H9 (cell line): Measurements from ENCODE around the gene OPRL1. TPM values are rescaled to one million over a fixed set of nuclear protein-coding genes. Genes with fewer than 3 reads are reported as not detected.

Source experiments
- DNase-seq: peaks from one replicate; pipeline ENCODE4 v3.0.0-alpha.2; 2017
- H2AFZ ChIP-seq: one replicate; pipeline ENCODE4 v1.6.1; 2013; ENCODE audit warnings: mild to moderate bottlenecking, low read length, control low read depth, moderate library complexity
- H2AK5ac ChIP-seq: 2 replicates; pipeline ENCODE4 v1.6.1; 2013; ENCODE audit warnings: low read length, control low read depth, mixed read lengths; ENCODE audit not compliant: insufficient read length
- H2BK120ac ChIP-seq: one replicate; pipeline ENCODE4 v1.6.1; 2013; ENCODE audit warnings: low read depth, mild to moderate bottlenecking, low read length, control low read depth, inconsistent platforms; ENCODE audit not compliant: poor library complexity, severe bottlenecking
- H2BK12ac ChIP-seq: 2 replicates; pipeline ENCODE4 v1.6.1; 2013; ENCODE audit warnings: low read length, control low read depth, mixed read lengths, low read depth; ENCODE audit not compliant: insufficient read length
- H2BK15ac ChIP-seq: 2 replicates; pipeline ENCODE4 v1.6.1; 2013; ENCODE audit warnings: low read depth, low read length, control low read depth
- H2BK20ac ChIP-seq: one replicate; pipeline ENCODE4 v1.6.1; 2013; ENCODE audit warnings: low read depth, mild to moderate bottlenecking, low read length, control low read depth, inconsistent platforms; ENCODE audit not compliant: poor library complexity, severe bottlenecking
- H2BK5ac ChIP-seq: 2 replicates; pipeline ENCODE4 v1.6.1; 2013; ENCODE audit warnings: low read length, control low read depth, mixed read lengths; ENCODE audit not compliant: insufficient read length
- H3K14ac ChIP-seq: 2 replicates; pipeline ENCODE4 v1.6.1; 2013; ENCODE audit warnings: low read length, control low read depth; ENCODE audit not compliant: insufficient read depth
- H3K18ac ChIP-seq: 2 replicates; pipeline ENCODE4 v1.6.1; 2013; ENCODE audit warnings: low read depth, mild to moderate bottlenecking, mixed read lengths, low read length, control low read depth; ENCODE audit not compliant: insufficient read length
- H3K23ac ChIP-seq: 2 replicates; pipeline ENCODE4 v1.6.1; 2013; ENCODE audit warnings: low read length, control low read depth, mixed read lengths, low read depth; ENCODE audit not compliant: insufficient read length
- H3K23me2 ChIP-seq: 2 replicates; pipeline ENCODE4 v1.6.1; 2013; ENCODE audit warnings: low read depth, mild to moderate bottlenecking, mixed read lengths, low read length, control low read depth; ENCODE audit not compliant: insufficient read length, poor library complexity, severe bottlenecking
- H3K27ac ChIP-seq: 2 replicates; pipeline ENCODE4 v1.5.1; 2013; ENCODE audit warnings: low read length, control low read depth, mixed read lengths, low read depth; ENCODE audit not compliant: insufficient read length
- H3K27me3 ChIP-seq: 2 replicates; pipeline ENCODE4 v1.6.1; 2013; ENCODE audit warnings: low read length, control low read depth, inconsistent platforms; ENCODE audit not compliant: insufficient read depth
- H3K4ac ChIP-seq: 2 replicates; pipeline ENCODE4 v1.6.1; 2013; ENCODE audit warnings: low read depth, mild to moderate bottlenecking, control low read depth, inconsistent platforms, low read length, moderate library complexity
- H3K4me1 ChIP-seq: 2 replicates; pipeline ENCODE4 v1.6.1; 2013; ENCODE audit warnings: low read length, control low read depth, inconsistent platforms; ENCODE audit not compliant: insufficient read depth
- H3K4me2 ChIP-seq: 2 replicates; pipeline ENCODE4 v1.6.1; 2013; ENCODE audit warnings: low read length, control low read depth, mixed read lengths; ENCODE audit not compliant: insufficient read length, insufficient read depth
- H3K56ac ChIP-seq: 2 replicates; pipeline ENCODE4 v1.6.1; 2013; ENCODE audit warnings: low read depth, mild to moderate bottlenecking, mixed read lengths, low read length, control low read depth; ENCODE audit not compliant: insufficient read length
- H3K79me1 ChIP-seq: 2 replicates; pipeline ENCODE4 v1.6.1; 2013; ENCODE audit warnings: low read depth, mild to moderate bottlenecking, moderate library complexity, low read length, control low read depth, inconsistent platforms; ENCODE audit not compliant: insufficient read depth, poor library complexity, severe bottlenecking
- H3K79me2 ChIP-seq: 2 replicates; pipeline ENCODE4 v1.6.1; 2013; ENCODE audit warnings: low read length, control low read depth, inconsistent platforms; ENCODE audit not compliant: insufficient read depth
- H3K9ac ChIP-seq: 2 replicates; pipeline ENCODE4 v1.6.1; 2013; ENCODE audit warnings: low read length, control low read depth, mixed read lengths; ENCODE audit not compliant: insufficient read length; ENCODE audit errors: extremely low read depth
- H3K9me3 ChIP-seq: one replicate; pipeline ENCODE4 v1.6.1; 2013; ENCODE audit warnings: low read depth, low read length, inconsistent platforms; ENCODE audit not compliant: control insufficient read depth
- H3T11ph ChIP-seq: one replicate; pipeline ENCODE4 v1.6.1; 2013; ENCODE audit warnings: mild to moderate bottlenecking, low read length, control low read depth, inconsistent platforms
- H4K20me1 ChIP-seq: one replicate; pipeline ENCODE4 v1.6.1; 2013; ENCODE audit not compliant: control insufficient read depth, insufficient read length, insufficient read depth
- H4K5ac ChIP-seq: 2 replicates; pipeline ENCODE4 v1.6.1; 2013; ENCODE audit warnings: low read depth, mild to moderate bottlenecking, mixed read lengths, low read length, control low read depth; ENCODE audit not compliant: insufficient read length
- H4K8ac ChIP-seq: replicated peaks from 2 replicates; pipeline ENCODE4 v1.6.1; 2013; ENCODE audit warnings: low read length, control low read depth, mixed read lengths, low read depth; ENCODE audit not compliant: insufficient read length
- H4K91ac ChIP-seq: 2 replicates; pipeline ENCODE4 v1.6.1; 2013; ENCODE audit warnings: low read depth, mild to moderate bottlenecking, moderate library complexity, mixed read lengths, low read length, control low read depth; ENCODE audit not compliant: insufficient read length
- H3K27ac Mint-ChIP-seq, 3 experiments: 2 replicates in 2 of 3; 3 replicates in 1 of 3; pipeline ENCODE4 v1.8.0; 2020 to 2021; ENCODE audit warnings: mixed read lengths in 3 of 3, mild to moderate bottlenecking in 1 of 3, moderate library complexity in 1 of 3
- H3K27me3 Mint-ChIP-seq: 2 replicates; pipeline ENCODE4 v1.8.0; 2021; ENCODE audit warnings: low read depth, mild to moderate bottlenecking, moderate library complexity, mixed read lengths
- H3K36me3 Mint-ChIP-seq, 3 experiments: 2 replicates in 2 of 3; 3 replicates in 1 of 3; pipeline ENCODE4 v1.8.0; 2020 to 2021; ENCODE audit warnings: low read depth in 3 of 3, mixed read lengths in 3 of 3; ENCODE audit not compliant: insufficient read depth in 1 of 3
- H3K4me1 Mint-ChIP-seq, 2 experiments: 2 replicates each; pipeline ENCODE4 v1.8.0; 2020; ENCODE audit warnings: mixed read lengths in 2 of 2
- H3K4me3 Mint-ChIP-seq, 2 experiments: 2 replicates in 1 of 2; 3 replicates in 1 of 2; pipeline ENCODE4 v1.8.0; 2020 to 2021; ENCODE audit warnings: mild to moderate bottlenecking in 2 of 2, mixed read lengths in 2 of 2, moderate library complexity in 1 of 2
- H3K9me3 Mint-ChIP-seq, 2 experiments: 2 replicates in 1 of 2; 3 replicates in 1 of 2; pipeline ENCODE4 v1.8.0; 2020; ENCODE audit warnings: mild to moderate bottlenecking in 2 of 2, mixed read lengths in 2 of 2, moderate library complexity in 1 of 2
- WGBS: extraction: QIAGEN DNeasy Blood & Tissue Kit; methylation state at CpG from one replicate; pipeline ENCODE4 v1.1.7; 2013; ENCODE audit warnings: missing lambda C conversion rate, low lambda C conversion rate, mixed read lengths; ENCODE audit not compliant: insufficient read length; ENCODE audit errors: extremely low coverage; 5-methylcytosine and 5-hydroxymethylcytosine counted together
- total RNA-seq: library from RNA; stranded (reverse); gene quantifications from 2 replicates; pipeline ENCODE4 v1.2.1, GENCODE V29; 2021
- TF ChIP-seq, protein P1 (sequence below): fragments of 200-600 bp; sonication (generic); conservative IDR thresholded peaks from 3 replicates; pipeline ENCODE4 v1.8.0; 2021; ENCODE audit warnings: antibody characterized with exemption, mild to moderate bottlenecking

Gene OPRL1
- total RNA-seq, 1 experiment from 2014 or later: 0.90 TPM

DNA sequence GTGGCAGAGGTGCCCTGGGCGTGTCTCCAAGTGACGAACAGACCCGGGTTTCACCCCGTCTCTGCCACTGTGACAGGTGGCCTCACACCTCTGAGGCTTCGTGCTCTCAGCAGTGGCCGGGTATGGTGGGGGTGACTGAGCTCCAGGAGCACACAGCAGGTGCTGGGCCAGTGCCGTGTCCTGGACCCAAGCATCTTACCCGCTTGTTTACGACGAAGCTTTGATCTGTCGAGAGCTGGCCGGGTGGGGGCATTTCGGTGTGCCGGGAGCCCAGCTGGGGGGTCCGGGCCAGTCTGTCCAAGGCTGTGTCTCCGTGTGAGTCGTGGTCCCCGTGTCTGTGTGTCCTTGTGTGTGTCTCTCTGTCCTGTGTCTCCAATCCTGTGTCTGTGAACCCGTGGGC lies 11.5 kb downstream of the OPRL1 start:
- DNase-seq: no peak
- Mint-ChIP-seq H3K9me3 (peaks cover 4 to 7% of the 10 kb centered on the region in 2 experiments; a peak in 4 of 5 replicates), H3K27me3 (peaks cover 38% of the 10 kb centered on the region), H3K4me3 (no peak overlapping the region), H3K27ac (no peak overlapping the region), H3K36me3 (no peaks in the 10 kb centered on the region), H3K4me1 (peaks cover 6 to 11% of the 10 kb centered on the region in 2 experiments)
- Histone ChIP-seq H3K23me2 (no peaks in the 10 kb centered on the region), H4K20me1 (no peaks in the 10 kb centered on the region), H2BK15ac (no peak overlapping the region), H2BK20ac (no peak overlapping the region), H3K4me2 (no peak overlapping the region), H3K9me3 (no peaks in the 10 kb centered on the region), H4K5ac (no peak overlapping the region), H3K56ac (no peak overlapping the region), H2AFZ (no peak overlapping the region), H3K79me2 (no peaks in the 10 kb centered on the region), H3K9ac (no peak overlapping the region), H2BK120ac (no peak overlapping the region), H3K18ac (no peak overlapping the region), H3K23ac (no peak overlapping the region), H3K79me1 (no peaks in the 10 kb centered on the region), H3K4ac (no peak overlapping the region), H2BK5ac (no peak overlapping the region), H3K4me1 (no peaks in the 10 kb centered on the region; the same call in 1 of the 2 replicates), H3K27ac (no peak overlapping the region), H3K14ac (no peak overlapping the region), H3K27me3 (no peaks in the 10 kb centered on the region), H2BK12ac (no peak overlapping the region), H3T11ph (no peak overlapping the region), H4K91ac (no peak overlapping the region), H4K8ac (no peak overlapping the region), H2AK5ac (no peak overlapping the region)
- no CpG with 5 or more reads among the region's 19 CpGs for WGBS
- TF ChIP-seq, protein P1, sequence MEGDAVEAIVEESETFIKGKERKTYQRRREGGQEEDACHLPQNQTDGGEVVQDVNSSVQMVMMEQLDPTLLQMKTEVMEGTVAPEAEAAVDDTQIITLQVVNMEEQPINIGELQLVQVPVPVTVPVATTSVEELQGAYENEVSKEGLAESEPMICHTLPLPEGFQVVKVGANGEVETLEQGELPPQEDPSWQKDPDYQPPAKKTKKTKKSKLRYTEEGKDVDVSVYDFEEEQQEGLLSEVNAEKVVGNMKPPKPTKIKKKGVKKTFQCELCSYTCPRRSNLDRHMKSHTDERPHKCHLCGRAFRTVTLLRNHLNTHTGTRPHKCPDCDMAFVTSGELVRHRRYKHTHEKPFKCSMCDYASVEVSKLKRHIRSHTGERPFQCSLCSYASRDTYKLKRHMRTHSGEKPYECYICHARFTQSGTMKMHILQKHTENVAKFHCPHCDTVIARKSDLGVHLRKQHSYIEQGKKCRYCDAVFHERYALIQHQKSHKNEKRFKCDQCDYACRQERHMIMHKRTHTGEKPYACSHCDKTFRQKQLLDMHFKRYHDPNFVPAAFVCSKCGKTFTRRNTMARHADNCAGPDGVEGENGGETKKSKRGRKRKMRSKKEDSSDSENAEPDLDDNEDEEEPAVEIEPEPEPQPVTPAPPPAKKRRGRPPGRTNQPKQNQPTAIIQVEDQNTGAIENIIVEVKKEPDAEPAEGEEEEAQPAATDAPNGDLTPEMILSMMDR: no peak
